ENCODE measurements around the gene PLSCR5. TPM values are rescaled to one million over a fixed set of nuclear protein-coding genes. Genes with fewer than 3 reads are reported as not detected.

The PLSCR5 gene
- total RNA-seq, 2 experiments from 2014 or later, result not detected

GRCh38 chr3:146540236-146540635 is 64.9 kb downstream of the PLSCR5 start:
- DNase-seq, result no peak
- peaks cover 40% of the 10 kb centered on the region for H3K4me1 Mint-ChIP-seq (ENCODE audit: low read depth)
- H3K9me3 Mint-ChIP-seq, result no peaks in the 10 kb centered on the region
- CTCF ChIA-PET, result interaction anchor here (1.0 kb wide), 1 partner anchor 9 kb away, joined by 3 read pairs; no protein-coding TSS in a partner anchor
- H3K27ac Mint-ChIP-seq, result no peak overlapping the region
- peaks cover 41% of the 10 kb centered on the region for H3K36me3 Mint-ChIP-seq (ENCODE audit: low read depth)
- H3K27me3 Mint-ChIP-seq (ENCODE audit: low read depth), result no peaks in the 10 kb centered on the region
- peak overlapping the region; percentile 9 for H3K4me3 Mint-ChIP-seq
- intact Hi-C loops (cut with micrococcal nuclease), result loop anchor here (5.0 kb wide), 1 partner anchor 378 kb away; the partner anchor contains the start of gene PLOD2

DNA sequence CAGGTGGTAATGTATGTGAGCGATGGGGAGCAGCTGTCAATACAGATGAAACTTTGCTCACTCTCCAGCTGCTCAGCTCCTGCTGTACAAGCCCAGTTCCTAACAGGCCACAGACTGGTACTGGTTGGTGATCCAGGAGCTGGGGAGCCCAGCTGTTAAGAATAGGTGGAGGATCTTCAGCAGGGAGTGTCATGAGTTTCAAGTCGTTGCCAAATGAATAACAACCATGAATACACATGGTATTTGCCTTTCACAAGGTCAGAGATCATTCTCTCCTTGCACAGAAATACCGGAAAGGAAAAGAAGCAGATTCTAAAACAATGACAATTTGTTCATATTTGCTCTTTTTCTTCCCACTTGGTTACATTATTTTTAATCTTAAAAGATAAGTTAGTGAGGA is 65.8 kb downstream of the PLSCR5 start:
- Mint-ChIP-seq H3K9me3 (no peaks in the 10 kb centered on the region), H3K4me3 (no peak overlapping the region), H3K27me3 (ENCODE audit: low read depth) (no peaks in the 10 kb centered on the region), H3K27ac (no peak overlapping the region), H3K4me1 (ENCODE audit: low read depth) (peaks cover 44% of the 10 kb centered on the region), H3K36me3 (ENCODE audit: low read depth) (peaks cover 47% of the 10 kb centered on the region)
- no peak for DNase-seq
- CTCF ChIA-PET, result interaction anchor here (1.1 kb wide), 1 partner anchor 38 kb away, joined by 3 read pairs; no protein-coding TSS in a partner anchor
- intact Hi-C loops (cut with micrococcal nuclease), result no loop called here

DNA sequence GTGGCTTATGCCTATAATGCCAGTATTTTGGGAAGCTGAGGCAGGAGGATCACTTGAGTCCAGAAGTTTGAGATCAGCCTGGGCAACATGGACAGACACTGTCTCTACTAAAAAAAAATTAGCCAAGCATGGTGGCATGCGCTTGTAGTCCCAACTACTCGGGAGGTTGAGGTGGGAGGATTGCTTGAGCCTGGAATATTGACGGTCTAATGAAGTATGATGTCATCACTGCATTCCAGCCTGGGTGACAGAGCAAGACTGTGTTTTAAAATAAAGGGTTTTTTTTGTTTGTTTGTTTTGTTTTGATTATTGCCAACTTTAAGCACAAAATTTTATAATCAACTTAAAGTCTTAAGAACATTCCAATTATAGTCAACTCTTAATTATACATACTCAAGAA is 67.5 kb downstream of the PLSCR5 start:
- Mint-ChIP-seq H3K27ac (no peak overlapping the region), H3K4me1 (ENCODE audit: low read depth) (peaks cover 44% of the 10 kb centered on the region), H3K4me3 (no peak overlapping the region), H3K9me3 (no peaks in the 10 kb centered on the region), H3K27me3 (ENCODE audit: low read depth) (no peaks in the 10 kb centered on the region), H3K36me3 (ENCODE audit: low read depth) (peaks cover 44% of the 10 kb centered on the region)
- CTCF ChIA-PET, result no interaction called here
- no peak for DNase-seq
- intact Hi-C loops (cut with micrococcal nuclease), result no loop called here

DNA sequence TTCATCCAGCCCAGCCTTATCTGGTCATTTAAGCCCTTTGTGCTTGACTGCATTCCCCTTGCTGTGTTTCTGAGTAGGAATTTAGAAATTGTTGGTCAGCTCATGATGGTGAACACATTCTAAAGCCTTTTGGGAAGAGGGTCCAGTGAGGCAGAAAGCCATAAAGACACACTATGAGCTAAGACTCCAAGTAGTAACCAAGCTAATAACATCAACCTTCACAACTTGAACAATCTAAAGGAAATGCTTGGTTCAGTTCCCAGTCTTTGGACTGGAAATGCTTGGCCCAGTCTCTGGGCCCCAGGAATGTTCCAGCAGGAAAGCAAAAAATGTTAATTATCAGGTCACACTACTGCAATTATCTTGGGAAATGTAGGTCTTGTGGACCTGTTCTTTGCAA is 68.5 kb downstream of the PLSCR5 start:
- no peak overlapping the region for H3K27ac Mint-ChIP-seq
- H3K4me3 Mint-ChIP-seq, result no peak overlapping the region
- intact Hi-C loops (cut with micrococcal nuclease), result no loop called here
- DNase-seq, result no peak
- peaks cover 37% of the 10 kb centered on the region for H3K36me3 Mint-ChIP-seq (ENCODE audit: low read depth)
- peaks cover 36% of the 10 kb centered on the region for H3K4me1 Mint-ChIP-seq (ENCODE audit: low read depth)
- no peaks in the 10 kb centered on the region for H3K9me3 Mint-ChIP-seq
- CTCF ChIA-PET, result no interaction called here
- no peaks in the 10 kb centered on the region for H3K27me3 Mint-ChIP-seq (ENCODE audit: low read depth)

Other genes with a start within 250 kb of the PLSCR5 start
- not detected for gene PLSCR2, start 135.8 kb downstream of the PLSCR5 start, total RNA-seq
- 10 to 100 TPM; 60.1 to 64.3 TPM for gene PLSCR1, start 60.7 kb downstream of the PLSCR5 start, total RNA-seq